Hematopoietic multipotent progenitor cell treated with erythropoietin and hydrocortisone succinate and interleukin-3 and kit ligand, for 17 days (in vitro differentiated cells): ENCODE measurements around the gene NDUFS6.

Source experiments
- DNase-seq: peaks from one replicate; pipeline ENCODE4 v3.0.0-alpha.2; 2015; ENCODE audit warnings: low spot score

NDUFS6 gene

GRCh38 chr5:1765880-1766235 is 35.3 kb upstream of the NDUFS6 start:
- no peak for DNase-seq

GRCh38 chr5:1767524-1768282 is 33.5 kb upstream of the NDUFS6 start:
- DNase-seq = no peak

GRCh38 chr5:1768283-1769000 is 32.8 kb upstream of the NDUFS6 start:
- no peak for DNase-seq

GRCh38 chr5:1769017-1769640 is 32.1 kb upstream of the NDUFS6 start:
- no peak for DNase-seq

- DNase-seq = no peak
Observed at GRCh38 chr5:1769752-1770442, 31.3 kb upstream of the NDUFS6 start.

GRCh38 chr5:1770443-1770802 is 30.8 kb upstream of the NDUFS6 start:
- DNase-seq = no peak

GRCh38 chr5:1771149-1772065 is 29.8 kb upstream of the NDUFS6 start:
- no peak for DNase-seq

GRCh38 chr5:1772634-1773033 is 28.6 kb upstream of the NDUFS6 start:
- no peak for DNase-seq

GRCh38 chr5:1776831-1777230 is 24.4 kb upstream of the NDUFS6 start:
- no peak for DNase-seq

- no peak for DNase-seq
Observed at GRCh38 chr5:1777281-1778137, 23.7 kb upstream of the NDUFS6 start.

- DNase-seq = no peak
Observed at GRCh38 chr5:1778138-1779020, 22.8 kb upstream of the NDUFS6 start.

GRCh38 chr5:1779021-1779680 is 22.1 kb upstream of the NDUFS6 start:
- no peak for DNase-seq

- DNase-seq = no peak
Observed at GRCh38 chr5:1779782-1780613, 21.2 kb upstream of the NDUFS6 start.

GRCh38 chr5:1780614-1780930 is 20.6 kb upstream of the NDUFS6 start:
- DNase-seq = no peak

GRCh38 chr5:1781107-1781506 is 20.1 kb upstream of the NDUFS6 start:
- no peak for DNase-seq

GRCh38 chr5:1781726-1782384 is 19.4 kb upstream of the NDUFS6 start:
- DNase-seq = no peak

GRCh38 chr5:1782385-1783215 is 18.6 kb upstream of the NDUFS6 start:
- DNase-seq = no peak
